ENCODE data around the gene TSPO. TPM values are rescaled to one million over a fixed set of nuclear protein-coding genes. Genes with fewer than 3 reads are reported as not detected.

Gene TSPO
- total RNA-seq, 2 donors from 2014 or later: 238 to 472 TPM

GRCh38 chr22:43147821-43148220, 3.5 kb upstream of the TSPO start:
- no peaks in the 10 kb centered on the region for H3K27me3 ChIP-seq (replicated peaks; ENCODE audit: insufficient read depth)
- H3K36me3 ChIP-seq: no peaks in the 10 kb centered on the region
- H3K4me3 ChIP-seq: no peak overlapping the region
- no peaks in the 10 kb centered on the region for H3K9me3 ChIP-seq
- H3K4me1 ChIP-seq (ENCODE audit: control insufficient read depth in 1 of 2, low read depth in 2 of 2): peaks cover 5 to 26% of the 10 kb centered on the region in 2 donors
- ATAC-seq (ENCODE audit: insufficient number of reproducible peaks, low FRiP score, low read depth): no peak
- TF ChIP-seq, protein P1, sequence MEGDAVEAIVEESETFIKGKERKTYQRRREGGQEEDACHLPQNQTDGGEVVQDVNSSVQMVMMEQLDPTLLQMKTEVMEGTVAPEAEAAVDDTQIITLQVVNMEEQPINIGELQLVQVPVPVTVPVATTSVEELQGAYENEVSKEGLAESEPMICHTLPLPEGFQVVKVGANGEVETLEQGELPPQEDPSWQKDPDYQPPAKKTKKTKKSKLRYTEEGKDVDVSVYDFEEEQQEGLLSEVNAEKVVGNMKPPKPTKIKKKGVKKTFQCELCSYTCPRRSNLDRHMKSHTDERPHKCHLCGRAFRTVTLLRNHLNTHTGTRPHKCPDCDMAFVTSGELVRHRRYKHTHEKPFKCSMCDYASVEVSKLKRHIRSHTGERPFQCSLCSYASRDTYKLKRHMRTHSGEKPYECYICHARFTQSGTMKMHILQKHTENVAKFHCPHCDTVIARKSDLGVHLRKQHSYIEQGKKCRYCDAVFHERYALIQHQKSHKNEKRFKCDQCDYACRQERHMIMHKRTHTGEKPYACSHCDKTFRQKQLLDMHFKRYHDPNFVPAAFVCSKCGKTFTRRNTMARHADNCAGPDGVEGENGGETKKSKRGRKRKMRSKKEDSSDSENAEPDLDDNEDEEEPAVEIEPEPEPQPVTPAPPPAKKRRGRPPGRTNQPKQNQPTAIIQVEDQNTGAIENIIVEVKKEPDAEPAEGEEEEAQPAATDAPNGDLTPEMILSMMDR (IDR thresholded peaks at IDR 0.05): no peak
- H3K27ac ChIP-seq: no peak overlapping the region
- DNase-seq (ENCODE audit: low spot score): no peak

DNA sequence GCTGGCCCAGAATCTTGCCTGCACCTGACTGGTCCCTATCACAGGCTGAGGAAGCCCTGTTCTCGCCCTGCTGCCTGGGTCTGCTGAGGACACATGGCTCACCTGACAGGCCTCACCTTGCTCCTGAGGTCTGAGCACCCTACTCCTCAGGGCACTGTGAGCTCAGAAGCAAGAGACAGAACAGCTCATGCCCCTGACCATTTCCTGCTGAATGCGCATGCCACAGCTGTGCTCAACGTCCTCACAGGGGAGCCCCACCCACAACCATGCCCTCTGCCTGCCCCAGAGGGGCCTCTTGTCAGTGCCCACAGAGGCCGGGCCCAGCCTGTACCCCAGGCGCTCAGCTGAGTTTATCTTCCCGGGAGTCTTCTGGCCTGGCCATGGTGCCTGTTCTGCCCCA, 2.8 kb upstream of the TSPO start:
- DNase-seq (ENCODE audit: low spot score) (no peak), ATAC-seq (ENCODE audit: insufficient number of reproducible peaks, low FRiP score, low read depth) (no peak)
- Histone ChIP-seq H3K4me1 (ENCODE audit: control insufficient read depth in 1 of 2, low read depth in 2 of 2) (peaks cover 7 to 27% of the 10 kb centered on the region in 2 donors), H3K27me3 (replicated peaks; ENCODE audit: insufficient read depth) (no peaks in the 10 kb centered on the region), H3K36me3 (no peaks in the 10 kb centered on the region), H3K27ac (no peak overlapping the region), H3K9me3 (no peaks in the 10 kb centered on the region), H3K4me3 (no peak overlapping the region)
- TF ChIP-seq, protein P1 (IDR thresholded peaks at IDR 0.05): no peak

- H3K9me3 ChIP-seq: no peaks in the 10 kb centered on the region
- peak overlapping the region; percentile 93 for H3K4me3 ChIP-seq
- TF ChIP-seq, protein P1 (IDR thresholded peaks at IDR 0.05): no peak
- H3K36me3 ChIP-seq: no peaks in the 10 kb centered on the region
- H3K27me3 ChIP-seq (replicated peaks; ENCODE audit: insufficient read depth): no peaks in the 10 kb centered on the region
- H3K4me1 ChIP-seq (ENCODE audit: control insufficient read depth in 1 of 2, low read depth in 2 of 2): peaks cover 14 to 22% of the 10 kb centered on the region in 2 donors
- DNase-seq (ENCODE audit: low spot score): no peak
- ATAC-seq (ENCODE audit: insufficient number of reproducible peaks, low FRiP score, low read depth): no peak
- H3K27ac ChIP-seq: peak overlapping the region; percentile 6 to 86
These were observed 590 bp upstream of the TSPO start for GRCh38 chr22:43150731-43151206.

GRCh38 chr22:43152003-43152356, 621 bp downstream of the TSPO start:
- no peak for DNase-seq (ENCODE audit: low spot score)
- Histone ChIP-seq H3K36me3 (no peaks in the 10 kb centered on the region), H3K4me3 (peak overlapping the region; percentile 93), H3K27me3 (replicated peaks; ENCODE audit: insufficient read depth) (no peaks in the 10 kb centered on the region), H3K27ac (peak overlapping the region; percentile 55 to 86), H3K9me3 (no peaks in the 10 kb centered on the region), H3K4me1 (ENCODE audit: control insufficient read depth in 1 of 2, low read depth in 2 of 2) (peaks cover 14 to 22% of the 10 kb centered on the region in 2 donors)
- no peak for ATAC-seq (ENCODE audit: insufficient number of reproducible peaks, low FRiP score, low read depth)
- TF ChIP-seq, protein P1 (IDR thresholded peaks at IDR 0.05): no peak

DNA sequence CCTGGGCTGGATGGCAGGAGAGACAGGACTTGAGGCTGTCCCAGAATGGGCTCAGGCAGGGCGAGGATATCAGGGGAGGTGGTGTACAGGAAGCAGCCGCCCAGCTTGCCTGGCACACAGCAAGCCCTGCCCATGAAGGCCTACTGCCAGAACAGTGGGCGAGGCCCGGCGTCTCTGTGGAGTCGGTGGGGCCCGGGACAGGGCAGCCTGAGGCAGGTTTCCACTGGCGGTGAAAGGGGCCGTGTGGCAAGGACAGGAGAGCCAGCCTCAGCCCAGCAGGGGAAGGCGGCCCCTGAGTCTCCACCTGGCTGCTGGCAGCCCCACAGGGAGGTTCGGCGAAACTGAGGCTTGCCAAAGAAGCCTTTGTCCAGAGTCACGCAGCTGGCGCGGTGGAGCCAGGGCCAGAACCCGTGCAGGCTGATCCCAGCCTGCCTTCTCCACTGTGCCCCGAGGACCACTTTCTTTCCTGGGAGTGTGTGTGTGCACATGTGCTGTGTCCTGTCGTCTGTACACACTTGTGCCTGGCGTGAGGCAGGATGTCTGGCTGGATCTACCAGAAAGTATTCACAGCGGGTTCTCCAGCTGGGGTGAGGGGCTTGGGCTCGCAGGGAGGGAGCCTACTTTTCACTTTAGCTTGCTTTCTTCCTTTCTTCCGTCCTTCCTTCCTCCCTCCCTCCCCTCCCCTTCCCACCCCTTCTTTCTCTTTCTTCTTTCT, 1.2 kb downstream of the TSPO start:
- DNase-seq (ENCODE audit: low spot score) (peak; percentile 50), ATAC-seq (ENCODE audit: insufficient number of reproducible peaks, low FRiP score, low read depth) (no peak)
- Histone ChIP-seq H3K4me3 (peak overlapping the region; percentile 93), H3K9me3 (no peaks in the 10 kb centered on the region), H3K36me3 (no peaks in the 10 kb centered on the region), H3K27ac (peak overlapping the region; percentile 55 to 86), H3K4me1 (ENCODE audit: control insufficient read depth in 1 of 2, low read depth in 2 of 2) (peaks cover 14 to 22% of the 10 kb centered on the region in 2 donors), H3K27me3 (replicated peaks; ENCODE audit: insufficient read depth) (no peaks in the 10 kb centered on the region)
- TF ChIP-seq, protein P1 (IDR thresholded peaks at IDR 0.05): no peak
